Keratinocyte (primary cell): ENCODE results near the gene HMGCLL1. TPM values are rescaled to one million over a fixed set of nuclear protein-coding genes. Genes with fewer than 3 reads are reported as not detected.

Experiments
- DNase-seq: peaks from one replicate; pipeline ENCODE4 v3.0.0-alpha.2; 2011; ENCODE audit warnings: low read depth, missing footprints, low spot score
- FAIRE-seq: peaks from 2 replicates; lab custom pipeline; 2011; peaks lifted over from hg19 to GRCh38; lab: Jason Lieb, UNC
- H2AFZ ChIP-seq: 2 replicates; pipeline ENCODE4 v1.6.0; 2012; ENCODE audit warnings: low read length, control low read depth, inconsistent platforms; ENCODE audit not compliant: control insufficient read depth
- H3K27ac ChIP-seq: 2 replicates; pipeline ENCODE4 v1.5.1; 2011; ENCODE audit warnings: low read length; ENCODE audit not compliant: control insufficient read depth, insufficient read depth
- H3K27me3 ChIP-seq: 3 replicates; pipeline ENCODE4 v1.6.0; 2011; ENCODE audit warnings: low read length; ENCODE audit not compliant: control insufficient read depth, insufficient read depth; ENCODE audit errors: extremely low read depth
- H3K36me3 ChIP-seq, 2 experiments: 2 replicates in 1 of 2; 3 replicates in 1 of 2; pipeline ENCODE4 v1.5.1; 2011; ENCODE audit warnings: low read length in 2 of 2, mild to moderate bottlenecking in 1 of 2; ENCODE audit not compliant: control insufficient read depth in 2 of 2, insufficient read depth in 2 of 2; ENCODE audit errors: extremely low read depth in 1 of 2
- H3K4me1 ChIP-seq: 3 replicates; pipeline ENCODE4 v1.5.1; 2011; ENCODE audit warnings: low read length; ENCODE audit not compliant: control insufficient read depth, insufficient read depth; ENCODE audit errors: extremely low read depth
- H3K4me2 ChIP-seq: 3 replicates; pipeline ENCODE4 v1.6.0; 2011; ENCODE audit warnings: low read depth, low read length; ENCODE audit not compliant: control insufficient read depth, insufficient read depth; ENCODE audit errors: extremely low read depth
- H3K4me3 ChIP-seq, 3 experiments: fragments of 200-600 bp in 1 of 3; sonication (generic) in 1 of 3; 2 replicates in 2 of 3; 3 replicates in 1 of 3; pipeline ENCODE4 v1.5.1; 2011 to 2016; ENCODE audit warnings: low read length in 3 of 3, mild to moderate bottlenecking in 3 of 3, control low read depth in 2 of 3, inconsistent platforms in 1 of 3, low read depth in 1 of 3, mixed read lengths in 1 of 3, mixed run types in 1 of 3, moderate library complexity in 1 of 3; ENCODE audit not compliant: control insufficient read depth in 2 of 3, insufficient read depth in 2 of 3; ENCODE audit errors: extremely low read depth in 1 of 3
- H3K79me2 ChIP-seq: 2 replicates; pipeline ENCODE4 v1.6.0; 2012; ENCODE audit warnings: low read length; ENCODE audit not compliant: control insufficient read depth, insufficient read depth
- H3K9ac ChIP-seq: 3 replicates; pipeline ENCODE4 v1.6.0; 2011; ENCODE audit warnings: low read length; ENCODE audit not compliant: control insufficient read depth, insufficient read depth; ENCODE audit errors: extremely low read depth
- H3K9me1 ChIP-seq: 3 replicates; pipeline ENCODE4 v1.6.0; 2011; ENCODE audit warnings: low read length; ENCODE audit not compliant: control insufficient read depth, insufficient read depth; ENCODE audit errors: extremely low read depth
- H3K9me3 ChIP-seq: 2 replicates; pipeline ENCODE4 v1.5.1; 2012; ENCODE audit warnings: low read depth, low read length; ENCODE audit not compliant: control insufficient read depth
- H4K20me1 ChIP-seq: 3 replicates; pipeline ENCODE4 v1.6.0; 2011; ENCODE audit warnings: low read length; ENCODE audit not compliant: control insufficient read depth, insufficient read depth; ENCODE audit errors: extremely low read depth
- EZH2 ChIP-seq: IDR thresholded peaks from one replicate; pipeline ENCODE4 v1.6.1; 2012; ENCODE audit warnings: inconsistent platforms, mild to moderate bottlenecking, low read length, moderate library complexity
- dilution Hi-C: fragments of 300-500 bp; cut with MboI; formaldehyde crosslinking; loops from one replicate; pipeline ENCODE4 v1.7.0; 2020; ENCODE audit warnings: low sequenced_read_pairs; ENCODE audit not compliant: extremely low pct_ligation_motif_present
- polyA plus RNA-seq, 5 experiments: library from polyadenylated mRNA; depleted of rRNA in 3 of 5; stranded (reverse) in 3 of 5; stranded (forward) in 1 of 5; unstranded in 1 of 5; fragments of >200 nt; gene quantifications; 1 replicate in 1 of 5; 2 replicates in 3 of 5; 3 replicates in 1 of 5; pipeline versions ENCODE4 v1.2.1 to v1.2.3, GENCODE V29; 2011 to 2012; ENCODE audit warnings: missing spikeins in 2 of 5, low read depth in 1 of 5, low replicate concordance in 1 of 5
- TF ChIP-seq, protein P1 (sequence below), 3 experiments: IDR thresholded peaks in 1 of 3; conservative IDR thresholded peaks in 1 of 3; optimal IDR thresholded peaks in 1 of 3; 2 replicates in 2 of 3; 3 replicates in 1 of 3; pipeline versions ENCODE3 to v1.5.1; 2011; ENCODE audit warnings: low read length in 3 of 3, mild to moderate bottlenecking in 3 of 3, moderate library complexity in 2 of 3, control low read depth in 1 of 3, inconsistent platforms in 1 of 3; ENCODE audit not compliant: insufficient read depth in 2 of 3; ENCODE audit errors: extremely low read depth in 1 of 3

Gene HMGCLL1
- polyA plus RNA-seq, 1 donor (not counting 4 experiments of a cell fraction or from before 2014, with no cell fraction given) = 0.04 TPM

DNA sequence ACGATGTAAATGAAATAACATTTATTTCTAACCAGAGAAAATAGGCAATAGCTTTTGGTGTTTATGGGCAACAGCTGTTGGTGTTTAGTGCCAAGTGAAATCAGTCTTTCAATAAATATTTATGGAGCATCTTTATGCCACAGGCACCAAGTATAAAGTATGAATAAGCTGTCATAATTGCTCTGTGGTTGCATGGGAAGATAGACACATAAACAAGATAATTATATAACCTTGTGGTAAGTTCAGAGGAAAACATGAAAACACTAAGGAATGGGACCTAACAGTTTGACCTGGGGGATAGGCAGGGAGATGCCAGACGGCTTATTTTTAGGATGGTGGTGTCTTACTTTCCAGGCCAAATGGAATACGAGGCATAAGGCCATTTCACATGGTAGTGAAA is 140.8 kb downstream of the HMGCLL1 start:
- dilution Hi-C loops = no loop called here
- TF ChIP-seq, protein P1, sequence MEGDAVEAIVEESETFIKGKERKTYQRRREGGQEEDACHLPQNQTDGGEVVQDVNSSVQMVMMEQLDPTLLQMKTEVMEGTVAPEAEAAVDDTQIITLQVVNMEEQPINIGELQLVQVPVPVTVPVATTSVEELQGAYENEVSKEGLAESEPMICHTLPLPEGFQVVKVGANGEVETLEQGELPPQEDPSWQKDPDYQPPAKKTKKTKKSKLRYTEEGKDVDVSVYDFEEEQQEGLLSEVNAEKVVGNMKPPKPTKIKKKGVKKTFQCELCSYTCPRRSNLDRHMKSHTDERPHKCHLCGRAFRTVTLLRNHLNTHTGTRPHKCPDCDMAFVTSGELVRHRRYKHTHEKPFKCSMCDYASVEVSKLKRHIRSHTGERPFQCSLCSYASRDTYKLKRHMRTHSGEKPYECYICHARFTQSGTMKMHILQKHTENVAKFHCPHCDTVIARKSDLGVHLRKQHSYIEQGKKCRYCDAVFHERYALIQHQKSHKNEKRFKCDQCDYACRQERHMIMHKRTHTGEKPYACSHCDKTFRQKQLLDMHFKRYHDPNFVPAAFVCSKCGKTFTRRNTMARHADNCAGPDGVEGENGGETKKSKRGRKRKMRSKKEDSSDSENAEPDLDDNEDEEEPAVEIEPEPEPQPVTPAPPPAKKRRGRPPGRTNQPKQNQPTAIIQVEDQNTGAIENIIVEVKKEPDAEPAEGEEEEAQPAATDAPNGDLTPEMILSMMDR (optimal IDR thresholded peaks at IDR 0.05 in 1 of 3, IDR thresholded peaks at IDR 0.05 in 1 of 3, conservative IDR thresholded peaks at IDR 0.05 in 1 of 3; ENCODE audit: extremely low read depth in 1 of 3, insufficient read depth in 2 of 3, low read length in 3 of 3) = no peak
- TF ChIP-seq EZH2 = no peak

DNA sequence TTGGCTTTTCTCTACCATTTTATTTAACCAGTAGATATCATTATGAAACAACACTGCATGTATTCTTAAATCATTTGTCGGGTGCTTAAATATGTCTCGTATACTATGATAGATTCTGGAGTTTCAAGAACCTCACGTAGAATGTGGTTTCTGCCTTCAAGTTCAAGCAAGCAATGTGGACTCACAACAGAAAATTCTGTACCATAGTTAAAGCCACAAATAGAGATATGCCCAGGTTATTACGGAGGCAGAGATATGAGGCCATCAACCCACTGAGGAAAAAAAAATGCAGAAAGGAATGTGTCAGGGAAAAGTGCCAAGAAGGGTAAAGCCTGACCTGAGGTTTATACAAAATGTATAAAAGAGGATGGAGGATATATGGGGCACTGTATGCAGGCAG is 141.9 kb downstream of the HMGCLL1 start:
- Histone ChIP-seq H3K36me3 (no peaks in the 10 kb centered on the region), H3K27me3 (no peaks in the 10 kb centered on the region), H3K9ac (no peak overlapping the region), H3K4me3 (no peak overlapping the region), H3K9me3 (no peaks in the 10 kb centered on the region), H3K9me1 (no peaks in the 10 kb centered on the region), H2AFZ (no peak overlapping the region), H3K4me2 (no peak overlapping the region), H3K79me2 (no peaks in the 10 kb centered on the region), H4K20me1 (no peaks in the 10 kb centered on the region), H3K27ac (no peak overlapping the region), H3K4me1 (no peaks in the 10 kb centered on the region)
- no peak for FAIRE-seq
- dilution Hi-C loops = no loop called here
- TF ChIP-seq, protein P1 (optimal IDR thresholded peaks at IDR 0.05 in 1 of 3, IDR thresholded peaks at IDR 0.05 in 1 of 3, conservative IDR thresholded peaks at IDR 0.05 in 1 of 3; ENCODE audit: extremely low read depth in 1 of 3, insufficient read depth in 2 of 3, low read length in 3 of 3) = no peak
- TF ChIP-seq EZH2 = no peak
- DNase-seq = no peak

More for the DNA sequence above, 140.8 kb downstream of the HMGCLL1 start:
- Histone ChIP-seq H3K9ac (no peak overlapping the region), H3K4me3 (no peak overlapping the region), H3K9me3 (no peaks in the 10 kb centered on the region), H3K27ac (no peak overlapping the region), H3K36me3 (no peaks in the 10 kb centered on the region), H3K79me2 (no peaks in the 10 kb centered on the region), H2AFZ (no peak overlapping the region), H3K9me1 (no peaks in the 10 kb centered on the region), H3K4me2 (no peak overlapping the region), H3K27me3 (no peaks in the 10 kb centered on the region), H3K4me1 (no peaks in the 10 kb centered on the region), H4K20me1 (no peaks in the 10 kb centered on the region)
- FAIRE-seq = no peak
- no peak for DNase-seq
